ENCODE results near the gene ACVRL1.

The ACVRL1 gene

DNA sequence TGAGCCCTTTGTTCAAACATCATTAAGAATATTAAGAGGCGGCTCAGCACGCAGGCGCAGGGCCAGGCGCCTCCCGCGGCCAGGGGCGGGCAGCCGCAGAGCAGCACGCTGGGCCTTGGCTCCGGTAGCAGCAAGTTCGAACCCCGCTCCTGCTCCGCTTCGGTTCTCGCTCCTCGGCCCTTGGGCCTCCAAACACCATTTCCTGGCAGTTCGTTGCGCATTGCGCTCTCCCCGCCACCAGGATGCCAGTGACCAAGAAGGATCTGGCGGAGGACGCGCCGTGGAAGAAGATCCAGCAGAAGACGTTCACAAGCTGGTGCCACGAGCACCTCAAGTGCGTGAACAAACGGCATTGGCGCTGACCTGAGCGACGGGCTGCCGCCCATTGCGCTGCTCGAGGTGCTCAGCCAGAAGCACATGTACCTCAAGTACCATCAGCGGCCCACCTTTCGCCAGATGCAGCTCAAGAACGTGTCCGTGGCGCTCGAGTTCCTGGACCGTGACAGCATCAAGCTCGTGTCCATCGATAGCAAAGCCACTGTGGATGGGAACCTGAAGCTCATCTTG is 6.9 kb upstream of the ACVRL1 start:
- DNase-seq, result no peak

DNA sequence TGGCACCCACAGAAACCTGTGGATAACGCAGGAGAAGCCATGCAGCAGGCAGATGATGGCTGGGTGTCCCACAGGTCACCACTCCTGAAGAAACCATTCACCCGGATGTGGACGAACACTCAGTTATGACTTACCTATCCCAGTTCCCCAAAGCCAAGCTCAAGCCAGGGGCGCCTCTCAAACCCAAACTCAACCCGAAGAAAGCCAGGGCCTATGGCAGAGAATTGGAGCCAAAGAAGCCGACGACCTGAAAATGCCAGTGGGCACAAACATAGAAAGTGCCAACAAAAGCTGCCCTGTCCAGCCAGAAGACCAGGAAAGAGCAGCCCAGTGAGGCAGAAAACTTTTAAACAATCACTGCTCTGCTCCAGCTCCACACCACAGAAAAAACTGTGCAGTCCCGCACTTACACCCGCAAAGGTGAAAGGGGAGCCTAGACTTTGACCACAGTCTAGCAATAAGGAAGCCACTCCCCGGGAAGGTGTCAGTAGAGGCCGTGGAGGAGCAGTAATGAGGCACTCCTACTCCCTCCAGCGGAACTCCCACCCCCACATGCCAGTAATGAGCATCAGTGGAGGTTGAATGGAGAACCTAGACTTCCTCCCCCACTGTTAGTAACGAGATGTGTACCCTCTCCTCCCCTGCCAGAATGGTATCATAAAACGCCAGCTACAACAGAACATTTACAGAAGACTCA is 6.0 kb upstream of the ACVRL1 start:
- no peak for DNase-seq

DNA sequence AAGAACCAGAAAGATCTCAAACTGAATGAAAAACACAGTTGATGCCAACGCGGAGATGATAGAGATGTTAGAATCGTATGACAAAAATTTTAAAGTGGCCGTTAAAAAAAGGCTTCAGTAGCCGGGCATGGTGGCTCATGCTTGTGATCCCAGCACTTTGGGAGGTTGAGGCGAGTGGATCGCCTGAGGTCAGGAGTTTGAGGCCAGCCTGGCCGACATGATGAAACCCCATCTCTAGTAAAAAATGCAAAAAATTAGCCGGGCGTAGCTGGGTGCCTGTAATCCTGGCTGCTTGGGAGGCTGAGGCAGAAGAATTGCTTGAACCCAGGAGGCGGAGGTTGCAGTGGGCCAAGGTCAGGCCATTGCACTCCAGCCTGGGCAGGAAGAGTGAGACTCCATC is 5.4 kb upstream of the ACVRL1 start:
- no peak for DNase-seq

DNA sequence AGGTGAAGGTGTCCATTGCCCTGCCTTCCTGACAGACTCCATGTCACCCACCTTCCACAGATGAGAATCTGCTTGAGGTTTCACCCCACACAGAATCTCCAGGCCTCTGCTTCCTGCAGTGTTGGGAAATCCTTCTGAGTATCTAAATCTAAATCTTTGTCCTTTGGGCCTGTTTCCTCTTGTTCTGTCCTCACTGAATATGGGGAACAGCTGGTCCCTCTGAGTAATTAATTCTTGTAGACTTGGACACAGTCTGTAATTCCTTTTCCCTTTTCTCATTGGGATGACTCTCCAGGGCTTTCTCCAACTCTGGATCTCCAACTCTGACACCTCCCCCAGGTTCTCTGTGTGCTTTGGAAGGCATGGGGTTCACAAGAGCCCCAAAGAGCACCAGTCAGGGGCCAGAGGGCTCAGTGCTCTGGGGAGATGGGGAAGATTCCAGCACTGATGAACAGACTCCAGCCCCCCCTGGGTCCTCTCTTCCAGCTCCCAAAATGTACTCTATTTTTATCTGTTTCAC is 2.3 kb upstream of the ACVRL1 start:
- no peak for DNase-seq

DNA sequence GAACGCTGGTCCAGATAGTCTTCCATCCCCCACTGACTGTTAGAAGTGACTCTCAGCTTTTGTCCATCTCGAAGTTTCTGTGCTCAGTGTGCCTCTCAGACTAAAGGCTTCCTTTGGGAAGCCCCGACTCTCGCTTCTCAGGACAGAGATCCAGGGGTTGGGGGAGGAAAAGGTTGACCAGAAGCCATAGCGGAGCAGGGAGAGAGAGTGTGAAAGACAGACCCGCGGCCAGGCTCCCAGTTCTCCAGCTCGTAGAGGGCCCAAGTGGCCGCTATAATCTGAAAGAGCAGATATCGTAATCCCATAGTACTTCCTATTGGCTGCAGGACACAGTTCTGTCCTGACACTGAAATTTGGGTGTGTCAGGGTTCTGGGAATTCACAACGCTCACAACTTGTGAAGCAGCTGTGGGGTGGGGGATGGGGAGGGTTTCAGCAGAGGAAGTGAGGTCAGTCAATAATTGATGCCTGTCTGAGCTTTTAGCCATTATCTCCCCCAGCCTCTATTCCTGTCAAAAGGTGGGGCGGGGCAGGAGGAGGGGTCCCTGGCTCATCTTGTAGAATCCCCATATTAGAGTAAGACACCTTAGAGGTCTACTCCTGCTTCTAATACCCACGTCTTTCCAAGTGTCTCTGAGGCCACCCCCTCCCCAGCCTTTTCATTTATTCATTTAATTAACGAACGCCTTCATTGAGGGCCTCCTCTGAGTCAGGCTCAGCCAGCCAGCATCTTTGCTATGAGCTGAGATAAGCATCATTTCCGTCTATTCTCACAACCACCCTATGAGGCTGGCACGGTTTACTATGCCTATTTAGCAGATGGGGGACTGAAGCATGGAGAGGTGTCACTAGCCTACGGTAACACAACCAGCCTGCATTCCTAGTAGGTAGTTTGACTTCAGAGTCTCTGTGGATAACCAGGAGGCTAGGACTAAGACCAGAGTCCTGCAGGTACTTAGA is 1.6 kb upstream of the ACVRL1 start:
- no peak for DNase-seq

DNA sequence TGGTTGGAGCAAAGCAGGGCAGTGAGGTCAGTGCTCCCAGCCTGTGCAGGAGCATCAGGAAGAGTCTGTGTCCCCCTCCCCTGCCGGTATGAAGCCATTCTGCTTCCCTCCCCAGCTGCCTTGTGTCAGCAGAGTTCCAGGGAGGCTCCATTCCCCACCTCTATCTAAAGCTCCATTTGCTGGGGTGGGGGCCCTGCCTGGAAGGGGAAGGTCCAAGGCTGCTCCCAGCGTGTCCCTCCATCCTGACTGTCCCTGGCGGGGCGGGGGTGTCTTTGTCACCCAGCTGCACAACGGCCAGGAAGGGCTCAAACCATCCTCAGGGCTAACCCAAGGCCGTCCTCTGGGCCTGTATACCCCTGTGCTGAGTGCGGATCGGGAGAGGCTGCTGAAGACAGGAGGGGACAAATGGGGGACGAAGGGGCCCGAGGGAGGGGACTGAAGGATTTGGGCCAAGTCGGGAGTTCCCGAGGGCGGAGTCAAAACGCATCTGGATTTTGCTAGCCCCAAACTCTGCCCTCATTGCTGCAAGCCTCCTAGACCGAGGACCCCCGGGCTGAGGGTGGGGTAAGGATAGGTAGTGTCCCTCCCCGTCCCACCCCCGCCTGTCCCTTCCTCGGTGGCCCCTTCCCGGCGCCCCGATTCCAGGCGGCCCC is 748 bp upstream of the ACVRL1 start:
- no peak for DNase-seq

DNA sequence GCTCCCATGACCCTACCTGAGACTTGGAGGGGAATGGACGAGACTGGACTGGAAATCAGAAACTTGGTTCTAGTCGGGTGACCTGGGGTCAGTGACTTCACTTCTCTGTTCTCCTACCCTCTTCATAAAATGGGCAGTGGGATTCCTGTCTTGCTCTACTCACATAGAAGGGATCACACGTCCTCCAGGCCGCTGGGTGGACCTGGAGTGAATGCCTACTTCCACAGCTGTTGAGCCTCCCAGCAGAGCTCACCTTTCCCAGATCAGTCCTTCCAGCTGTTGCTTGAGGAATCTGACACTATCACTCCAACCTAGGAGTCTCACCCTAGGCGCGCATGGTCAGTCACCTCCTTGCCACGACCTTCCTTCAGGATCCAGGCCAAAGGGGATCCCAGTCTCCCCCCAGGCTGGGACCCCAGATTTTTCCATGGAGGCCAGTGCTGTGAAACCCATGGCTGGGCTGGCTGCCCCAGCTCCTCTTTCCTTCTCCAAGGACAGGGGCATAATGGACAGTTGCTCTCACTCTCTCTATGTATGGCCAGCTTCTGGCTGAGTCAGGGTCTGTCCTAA is 637 bp downstream of the ACVRL1 start:
- DNase-seq, result no peak

DNA sequence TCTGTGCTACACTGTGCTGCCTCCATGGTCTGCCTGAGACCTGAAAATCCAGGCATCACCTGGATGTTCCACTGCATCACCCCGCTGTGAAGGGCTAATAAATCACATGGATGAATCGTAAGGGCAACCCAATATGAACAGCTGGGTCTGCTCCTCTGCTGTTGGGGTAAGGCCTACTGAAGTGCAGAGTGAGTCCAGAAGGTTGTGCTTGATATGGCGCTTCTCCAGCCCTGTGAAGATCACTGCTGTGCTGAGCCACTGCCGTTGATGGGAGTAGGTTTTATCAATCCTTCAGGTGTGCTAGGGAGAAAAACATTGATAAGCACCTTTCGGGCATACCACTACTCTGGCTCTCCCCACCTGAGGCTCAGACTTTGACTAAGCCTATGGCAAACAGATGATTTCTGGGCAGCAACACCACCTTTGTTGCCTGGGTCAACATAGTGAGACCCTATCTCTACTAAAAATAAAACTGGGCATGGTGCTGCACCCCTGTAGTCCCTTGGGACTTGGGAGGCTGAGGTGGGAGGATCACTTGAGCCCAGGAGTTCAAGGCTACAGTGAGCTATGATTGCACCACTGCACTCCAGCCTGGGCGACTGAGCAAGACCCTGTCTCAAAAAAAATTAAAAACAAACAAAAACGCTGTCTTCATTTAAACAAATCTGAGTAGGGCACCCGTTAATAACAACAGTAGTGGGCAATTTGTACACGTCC is 1.7 kb downstream of the ACVRL1 start:
- no peak for DNase-seq

DNA sequence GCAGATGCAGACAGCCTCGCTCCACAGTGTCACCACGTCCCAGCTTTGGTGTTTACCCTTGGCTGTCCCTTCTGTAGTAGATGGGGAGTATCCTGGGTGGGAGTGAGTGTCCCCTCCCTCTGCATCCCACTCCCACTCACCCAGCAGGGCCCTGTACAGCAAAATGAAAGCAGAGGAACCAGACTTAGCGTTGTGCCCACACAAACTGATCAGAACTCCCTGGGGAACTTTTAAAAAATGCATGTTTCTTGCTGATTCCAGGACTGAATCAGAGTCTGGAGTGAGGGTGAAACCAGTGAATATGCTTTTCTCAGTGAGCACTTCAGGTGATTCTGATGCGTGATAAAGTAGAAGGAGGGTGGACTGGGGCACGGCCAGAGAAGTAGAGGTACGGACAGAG is 2.9 kb downstream of the ACVRL1 start:
- DNase-seq, result no peak

DNA sequence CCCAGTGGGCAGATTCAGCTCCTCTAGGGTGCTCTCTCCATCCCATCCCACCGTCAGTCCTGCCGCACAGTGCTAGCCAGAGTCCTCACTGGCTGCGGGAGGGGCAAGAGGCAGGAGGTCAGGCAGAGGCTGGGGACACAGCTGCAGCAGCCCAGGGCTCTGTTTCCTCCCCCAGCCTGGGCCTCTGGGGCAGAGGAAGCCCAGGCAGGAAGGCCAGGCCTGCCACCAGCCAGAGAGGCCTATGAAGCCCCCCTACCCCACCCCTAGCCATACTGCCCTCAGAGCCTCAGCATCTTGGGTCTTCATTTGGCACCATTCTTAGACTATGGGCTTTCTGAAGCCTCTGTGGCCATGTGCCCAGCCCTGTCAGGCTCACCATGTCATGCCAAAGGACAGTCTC is 3.4 kb downstream of the ACVRL1 start:
- no peak for DNase-seq

DNA sequence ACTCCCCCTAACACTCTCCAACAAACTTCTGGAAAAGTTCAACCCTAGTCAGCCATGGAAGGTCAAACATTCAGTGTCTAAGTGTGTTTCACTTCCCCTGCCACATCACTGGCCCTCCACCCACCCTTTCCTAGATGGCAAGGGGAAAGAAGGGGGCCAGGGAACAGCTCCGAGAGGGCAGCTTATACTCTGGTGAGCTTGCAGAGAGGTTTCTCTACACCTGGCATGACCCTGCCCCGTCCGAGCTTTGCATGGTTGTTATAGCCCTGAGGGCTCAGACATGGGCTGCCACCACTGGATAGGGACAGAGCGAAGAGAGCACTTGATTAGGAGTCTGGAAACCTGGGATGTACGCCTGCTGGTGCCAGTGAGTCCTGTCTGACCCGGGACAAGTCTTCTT is 4.0 kb downstream of the ACVRL1 start:
- no peak for DNase-seq

DNA sequence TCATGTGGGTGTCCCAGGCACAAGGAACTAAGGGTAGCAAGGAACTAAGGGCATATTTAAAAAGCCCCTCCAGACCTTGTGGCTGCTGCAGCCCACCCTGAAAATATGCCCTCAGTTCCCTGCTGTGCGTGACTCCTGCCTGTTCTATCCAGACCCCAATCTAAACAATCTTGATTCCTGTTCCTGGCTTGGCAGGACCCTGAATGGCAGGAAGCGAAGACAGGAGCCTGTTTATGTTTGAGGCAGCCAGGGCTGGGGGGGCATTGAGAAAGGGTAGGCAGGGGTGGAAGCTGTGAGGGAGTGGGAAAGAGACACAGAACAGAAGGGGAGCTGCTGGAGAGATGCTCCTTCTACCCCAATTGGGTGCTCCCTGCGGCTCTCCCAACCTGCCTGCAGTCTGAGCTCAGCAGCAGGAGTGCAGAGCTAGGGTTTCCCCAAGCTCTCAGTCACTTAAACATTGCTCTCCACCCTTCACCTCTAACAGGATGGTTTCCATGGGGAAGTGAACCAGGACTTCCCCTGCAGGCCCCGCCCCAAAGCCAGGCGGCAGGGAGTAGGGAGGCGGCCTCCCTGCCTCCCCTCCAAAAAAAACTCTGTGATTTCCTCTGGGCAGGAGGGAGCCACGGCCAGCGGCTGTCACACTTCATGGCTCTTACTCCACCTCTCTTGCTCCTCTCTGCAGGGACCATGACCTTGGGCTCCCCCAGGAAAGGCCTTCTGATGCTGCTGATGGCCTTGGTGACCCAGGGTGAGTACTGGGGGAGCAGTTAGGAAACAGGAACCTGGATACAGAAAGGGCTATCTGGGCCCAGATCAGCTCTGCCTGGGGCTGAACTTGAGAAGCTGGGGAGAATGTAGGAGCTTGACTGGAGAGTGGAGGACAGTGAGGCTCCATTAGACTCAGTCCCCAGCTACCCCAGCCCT is 4.7 kb downstream of the ACVRL1 start:
- DNase-seq, result no peak

DNA sequence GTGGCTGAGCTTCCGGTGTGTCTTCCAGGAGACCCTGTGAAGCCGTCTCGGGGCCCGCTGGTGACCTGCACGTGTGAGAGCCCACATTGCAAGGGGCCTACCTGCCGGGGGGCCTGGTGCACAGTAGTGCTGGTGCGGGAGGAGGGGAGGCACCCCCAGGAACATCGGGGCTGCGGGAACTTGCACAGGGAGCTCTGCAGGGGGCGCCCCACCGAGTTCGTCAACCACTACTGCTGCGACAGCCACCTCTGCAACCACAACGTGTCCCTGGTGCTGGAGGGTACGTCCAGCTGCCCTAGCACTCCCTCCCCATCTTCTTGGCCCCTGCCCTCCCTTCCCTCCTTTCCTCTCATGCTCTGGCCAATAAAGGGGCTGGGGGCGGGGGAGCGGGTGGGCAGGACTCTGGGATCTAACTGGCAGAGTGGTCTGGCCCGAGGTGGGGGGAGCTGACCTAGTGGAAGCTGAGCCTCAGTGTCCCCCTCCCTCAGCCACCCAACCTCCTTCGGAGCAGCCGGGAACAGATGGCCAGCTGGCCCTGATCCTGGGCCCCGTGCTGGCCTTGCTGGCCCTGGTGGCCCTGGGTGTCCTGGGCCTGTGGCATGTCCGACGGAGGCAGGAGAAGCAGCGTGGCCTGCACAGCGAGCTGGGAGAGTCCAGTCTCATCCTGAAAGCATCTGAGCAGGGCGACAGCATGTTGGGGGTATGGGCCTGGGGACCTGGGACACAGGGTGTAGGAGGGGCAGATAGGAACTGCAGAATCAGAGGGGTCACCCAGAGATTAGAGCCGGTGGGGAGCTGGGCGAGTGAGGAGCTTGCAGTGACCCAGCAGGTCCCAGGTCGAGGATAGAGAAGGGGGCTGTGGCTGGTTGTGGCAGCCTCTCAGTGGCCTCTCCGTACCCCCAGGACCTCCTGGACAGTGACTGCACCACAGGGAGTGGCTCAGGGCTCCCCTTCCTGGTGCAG is 6.0 kb downstream of the ACVRL1 start:
- no peak for DNase-seq

DNA sequence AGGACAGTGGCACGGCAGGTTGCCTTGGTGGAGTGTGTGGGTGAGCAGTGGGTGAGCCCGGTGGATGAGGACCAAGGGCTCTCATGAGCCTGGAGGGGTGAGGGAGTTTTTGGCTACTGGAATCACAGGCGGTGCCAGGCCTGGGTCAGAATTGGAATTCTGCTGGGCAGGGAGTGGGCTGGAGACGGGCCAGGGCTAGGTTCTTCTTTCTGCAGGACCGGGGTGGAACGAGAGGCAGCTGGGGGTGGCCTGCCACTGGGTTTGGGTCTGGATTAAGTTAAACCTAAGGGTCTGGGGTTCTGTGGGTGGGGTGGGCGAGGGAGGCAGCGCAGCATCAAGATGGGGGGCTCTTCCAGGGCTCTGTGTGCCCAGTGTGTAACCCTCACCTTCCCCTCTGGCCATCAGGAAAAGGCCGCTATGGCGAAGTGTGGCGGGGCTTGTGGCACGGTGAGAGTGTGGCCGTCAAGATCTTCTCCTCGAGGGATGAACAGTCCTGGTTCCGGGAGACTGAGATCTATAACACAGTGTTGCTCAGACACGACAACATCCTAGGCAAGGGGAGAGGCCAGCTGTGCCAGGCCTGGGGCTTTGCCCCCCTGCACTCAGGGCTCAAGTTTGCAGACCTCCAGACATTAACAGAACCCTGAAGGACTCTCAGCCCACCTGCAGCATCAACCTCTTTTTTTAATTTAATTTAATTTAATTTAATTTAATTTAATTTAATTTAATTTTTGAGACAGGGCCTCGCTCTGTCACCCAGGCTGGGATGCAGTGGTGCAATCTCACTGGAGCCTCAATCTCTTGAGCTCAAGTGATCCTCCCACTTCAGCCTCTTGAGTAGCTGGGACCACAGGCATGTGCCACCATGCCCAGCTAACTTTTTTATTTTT is 7.0 kb downstream of the ACVRL1 start:
- no peak for DNase-seq

DNA sequence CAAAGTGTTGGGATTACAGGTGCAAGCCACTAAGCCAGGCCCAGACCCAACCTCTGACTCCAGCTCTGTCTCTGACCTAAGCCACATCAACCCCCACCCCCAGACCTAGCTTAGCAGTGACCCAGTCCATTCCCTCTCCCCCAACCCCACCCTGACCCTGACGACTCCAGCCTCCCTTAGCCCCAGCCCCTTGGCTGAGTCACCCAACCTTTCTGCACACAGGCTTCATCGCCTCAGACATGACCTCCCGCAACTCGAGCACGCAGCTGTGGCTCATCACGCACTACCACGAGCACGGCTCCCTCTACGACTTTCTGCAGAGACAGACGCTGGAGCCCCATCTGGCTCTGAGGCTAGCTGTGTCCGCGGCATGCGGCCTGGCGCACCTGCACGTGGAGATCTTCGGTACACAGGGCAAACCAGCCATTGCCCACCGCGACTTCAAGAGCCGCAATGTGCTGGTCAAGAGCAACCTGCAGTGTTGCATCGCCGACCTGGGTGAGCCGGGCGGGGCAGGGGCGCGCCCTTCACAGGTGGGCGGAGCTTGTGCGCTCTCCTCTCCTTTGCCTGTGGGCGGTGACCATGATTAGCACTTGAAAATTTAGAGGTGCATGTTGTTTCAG is 7.8 kb downstream of the ACVRL1 start:
- DNase-seq, result no peak

DNA sequence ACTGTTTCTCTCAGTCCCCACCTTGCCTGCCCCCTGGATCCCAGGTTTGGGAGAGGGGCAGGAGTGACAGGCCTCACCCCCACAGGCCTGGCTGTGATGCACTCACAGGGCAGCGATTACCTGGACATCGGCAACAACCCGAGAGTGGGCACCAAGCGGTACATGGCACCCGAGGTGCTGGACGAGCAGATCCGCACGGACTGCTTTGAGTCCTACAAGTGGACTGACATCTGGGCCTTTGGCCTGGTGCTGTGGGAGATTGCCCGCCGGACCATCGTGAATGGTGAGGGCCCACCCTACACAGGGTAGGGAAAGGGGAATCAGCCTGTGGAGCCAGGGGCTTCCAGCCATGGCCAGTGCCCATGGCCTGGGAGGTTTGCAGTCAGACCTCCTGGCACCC is 8.6 kb downstream of the ACVRL1 start:
- no peak for DNase-seq

DNA sequence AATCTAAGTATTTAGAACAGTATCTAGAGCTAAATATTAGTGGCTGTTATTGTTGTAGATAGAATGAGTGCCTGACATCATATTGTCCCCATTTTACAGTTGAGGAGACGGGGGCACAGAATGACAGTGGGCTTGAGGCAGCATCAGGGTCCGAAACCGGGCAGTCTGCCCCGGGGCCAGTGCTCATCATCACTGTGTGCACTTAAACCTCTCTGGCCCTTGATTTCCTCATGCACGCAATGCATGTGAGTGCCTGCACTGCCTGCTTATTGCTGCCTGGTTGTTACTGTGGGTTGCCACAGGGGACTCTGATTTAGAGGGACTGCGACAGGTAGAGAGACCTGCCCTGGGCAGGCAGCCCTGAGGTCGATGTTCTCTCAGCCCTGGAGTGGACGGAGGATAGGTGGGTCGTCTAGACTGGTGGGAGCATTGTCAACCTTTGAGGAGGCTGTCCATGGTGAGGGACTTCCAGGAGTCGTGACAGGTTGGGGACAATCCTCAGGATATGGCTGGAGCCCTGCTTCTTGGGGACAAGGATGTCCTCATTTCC is 9.8 kb downstream of the ACVRL1 start:
- DNase-seq, result no peak
